Ishikawa (cell line): ENCODE results near the gene GNB5.

Source experiments
- CEBPB ChIP-seq: IDR thresholded peaks from 2 replicates; pipeline ENCODE4 v1.6.1; 2012
- CREB1 ChIP-seq: IDR thresholded peaks from 2 replicates; pipeline ENCODE4 v1.6.1; 2012; ENCODE audit warnings: low read depth
- EGR1 ChIP-seq: IDR thresholded peaks from 2 replicates; pipeline ENCODE4 v1.6.1; 2012
- EP300 ChIP-seq: IDR thresholded peaks from 2 replicates; pipeline ENCODE4 v1.6.1; 2012; ENCODE audit warnings: borderline replicate concordance
- NFIC ChIP-seq: IDR thresholded peaks from 2 replicates; pipeline ENCODE4 v1.6.1; 2012
- RAD21 ChIP-seq: IDR thresholded peaks from 2 replicates; pipeline ENCODE4 v1.6.1; 2012; ENCODE audit warnings: low read depth
- REST ChIP-seq: IDR thresholded peaks from 2 replicates; pipeline ENCODE4 v1.6.1; 2012; ENCODE audit warnings: low read depth, mild to moderate bottlenecking
- TAF1 ChIP-seq: IDR thresholded peaks from 2 replicates; pipeline ENCODE4 v1.6.1; 2012; ENCODE audit warnings: low read depth, mild to moderate bottlenecking
- TCF12 ChIP-seq: IDR thresholded peaks from 2 replicates; pipeline ENCODE4 v1.6.1; 2012; ENCODE audit warnings: low read depth
- YY1 ChIP-seq: IDR thresholded peaks from 2 replicates; pipeline ENCODE4 v1.6.1; 2012; ENCODE audit warnings: low read depth
- ZBTB7A ChIP-seq: IDR thresholded peaks from 2 replicates; pipeline ENCODE4 v1.6.1; 2012; ENCODE audit warnings: low read depth
- TF ChIP-seq, protein P1 (sequence below): IDR thresholded peaks from 2 replicates; pipeline ENCODE4 v1.6.1; 2012

GRCh38 chr15:52234596-52235541 lies 43.7 kb upstream of the GNB5 start:
- TF ChIP-seq EGR1 = no peak
- TF ChIP-seq YY1 = no peak
- no peak for TF ChIP-seq TAF1
- no peak for TF ChIP-seq TCF12
- no peak for TF ChIP-seq CEBPB
- TF ChIP-seq RAD21 = no peak
- TF ChIP-seq REST = no peak
- no peak for TF ChIP-seq EP300
- TF ChIP-seq, protein P1, sequence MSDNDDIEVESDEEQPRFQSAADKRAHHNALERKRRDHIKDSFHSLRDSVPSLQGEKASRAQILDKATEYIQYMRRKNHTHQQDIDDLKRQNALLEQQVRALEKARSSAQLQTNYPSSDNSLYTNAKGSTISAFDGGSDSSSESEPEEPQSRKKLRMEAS = no peak
- no peak for TF ChIP-seq ZBTB7A
- no peak for TF ChIP-seq CREB1
- TF ChIP-seq NFIC = no peak
